ENCODE measurements around the gene KIF18B. TPM values are rescaled to one million over a fixed set of nuclear protein-coding genes. Genes with fewer than 3 reads are reported as not detected.
"Not testable (repeated sequence)": the region's sequence is repeated elsewhere in the genome, so short reads cannot be mapped to it uniquely, and the experiment has no call there.

The KIF18B gene
- polyA plus RNA-seq, 4 donors, result 10.5 to 12.3 (median 11.3) TPM

DNA sequence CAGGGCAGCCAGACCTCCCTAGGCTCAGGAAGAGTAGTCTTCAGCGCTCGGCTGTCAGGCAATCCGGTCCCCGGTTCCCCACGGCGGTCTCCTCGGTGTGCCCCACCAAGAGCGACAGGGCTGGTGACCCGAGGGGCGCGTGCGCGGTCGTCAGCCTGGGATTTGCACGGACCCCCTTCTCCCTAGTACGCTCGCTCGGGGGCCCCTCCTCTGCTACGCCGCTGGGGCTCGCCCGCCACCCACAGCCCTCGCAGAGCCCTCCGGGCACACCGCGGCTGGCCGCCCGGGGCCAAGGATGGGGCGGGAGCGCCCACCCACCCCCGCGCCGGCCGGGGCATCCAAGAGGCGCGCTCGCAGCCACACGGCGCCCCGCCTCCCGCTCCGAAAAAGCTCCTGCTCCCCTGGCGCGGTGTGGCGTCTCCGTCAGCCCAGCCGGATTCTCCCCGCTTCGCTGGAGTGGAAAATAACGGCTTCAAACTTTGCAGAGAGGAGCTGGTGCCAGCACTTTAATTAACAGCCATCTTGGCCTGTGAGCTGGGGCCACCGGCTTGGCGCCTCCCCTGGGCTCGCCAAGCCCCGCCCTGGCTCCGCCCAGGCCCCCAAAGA lies 22.7 kb upstream of the KIF18B start:
- DNase-seq (ENCODE audit: low read depth in 4 of 4, low spot score in 3 of 4), result no peak

DNA sequence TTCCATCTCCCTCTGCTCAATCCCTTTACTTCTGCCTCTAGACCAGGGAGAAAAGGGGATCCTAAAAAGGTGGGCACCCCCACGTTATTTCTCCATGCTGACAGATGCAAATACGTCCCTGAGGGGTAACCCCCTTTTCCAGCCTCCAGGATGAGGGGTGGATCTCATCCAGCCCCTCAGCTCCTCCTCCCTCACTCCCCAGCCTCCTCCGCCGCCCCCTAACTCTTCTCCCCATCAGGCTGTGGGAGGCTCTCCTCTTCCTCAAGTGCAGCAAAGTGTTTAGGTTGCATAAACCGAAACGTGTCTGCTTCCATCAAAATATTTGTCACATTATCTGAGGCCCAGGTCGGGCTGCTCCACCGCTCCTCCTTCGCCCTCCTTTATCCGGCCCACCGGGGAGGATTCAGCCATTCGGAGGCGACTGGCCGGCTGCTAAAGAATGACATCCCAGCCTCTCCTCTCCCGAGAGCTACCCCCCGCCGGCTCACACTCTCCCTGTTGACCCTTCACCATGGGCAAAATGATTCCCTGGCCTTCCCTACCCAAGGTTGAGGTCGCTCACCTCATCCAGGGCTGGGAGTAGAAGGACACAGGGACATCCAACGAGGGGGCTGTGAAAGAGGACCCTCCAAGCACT lies 21.7 kb upstream of the KIF18B start:
- DNase-seq (ENCODE audit: low read depth in 4 of 4, low spot score in 3 of 4), result no peak

DNA sequence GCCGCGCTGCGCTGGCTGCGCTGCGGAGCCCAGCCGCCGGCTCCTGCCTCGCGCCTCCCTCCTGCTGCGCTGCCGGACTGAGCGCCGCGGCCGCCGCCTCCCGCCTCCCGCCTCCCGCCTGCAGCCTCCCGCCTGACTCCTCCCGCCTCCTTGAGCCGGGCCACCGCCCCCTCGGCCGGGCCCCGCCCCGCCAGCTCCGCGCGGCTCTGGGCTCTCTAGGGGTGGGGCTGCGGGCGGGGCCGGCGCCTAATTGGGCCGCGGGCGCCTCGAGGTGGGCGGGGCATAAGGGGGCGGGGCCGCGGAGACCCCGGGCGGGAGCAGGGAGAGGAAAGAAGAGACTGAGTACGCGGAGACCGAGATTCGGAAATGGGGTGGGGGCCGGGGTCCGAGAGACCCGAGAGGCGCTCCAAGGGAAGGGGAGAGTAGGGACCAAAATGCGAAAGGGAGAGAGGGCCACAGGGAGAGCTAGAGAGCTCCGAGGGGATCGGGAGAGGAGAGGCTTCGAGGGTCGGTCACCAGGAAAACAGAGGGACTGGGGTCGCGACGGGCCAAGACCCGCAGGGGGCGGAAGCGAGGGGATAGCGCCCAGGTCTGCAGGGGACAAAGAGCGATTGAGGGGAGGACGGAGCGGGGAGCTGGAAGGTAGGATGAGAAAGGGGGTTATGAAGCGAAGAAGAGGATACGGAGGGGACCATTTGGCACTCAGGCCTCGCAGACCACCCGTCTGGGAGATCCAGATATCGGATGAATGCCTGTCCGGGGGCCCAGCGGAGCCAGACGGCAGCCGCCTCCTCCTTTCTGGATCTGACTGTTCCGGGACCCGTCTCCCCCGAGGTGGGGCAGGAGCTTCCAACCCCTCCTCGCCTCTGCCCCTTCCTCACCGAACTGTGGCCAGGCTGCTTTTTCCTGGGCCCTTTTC lies 20.9 kb upstream of the KIF18B start, which contains the start of gene C1QL1:
Gene C1QL1, minus strand, starts transcription at position 79 of the 919 bp plus-strand sequence. CDS start 255 bp downstream, outside the sequence.
- peak; percentile 80 to 88 (median 82) for DNase-seq (ENCODE audit: low read depth in 4 of 4, low spot score in 3 of 4)

DNA sequence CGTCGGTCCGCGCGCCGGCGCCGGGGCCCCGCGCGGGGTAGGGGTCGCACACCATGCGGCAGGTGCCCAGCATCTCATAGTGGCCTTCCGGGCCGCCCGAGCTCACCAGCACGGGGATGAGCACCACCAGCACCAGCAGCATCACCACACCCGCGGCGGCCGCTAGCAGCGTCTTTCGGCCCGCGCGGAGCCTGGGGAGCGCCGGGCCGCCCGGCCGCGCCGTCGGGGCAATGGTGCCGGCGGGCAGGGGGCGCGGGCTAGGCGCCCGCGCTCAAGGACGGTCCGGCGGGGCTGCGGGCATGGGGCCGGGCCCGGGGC lies 20.3 kb upstream of the KIF18B start:
- no peak for DNase-seq (ENCODE audit: low read depth in 4 of 4, low spot score in 3 of 4)

DNA sequence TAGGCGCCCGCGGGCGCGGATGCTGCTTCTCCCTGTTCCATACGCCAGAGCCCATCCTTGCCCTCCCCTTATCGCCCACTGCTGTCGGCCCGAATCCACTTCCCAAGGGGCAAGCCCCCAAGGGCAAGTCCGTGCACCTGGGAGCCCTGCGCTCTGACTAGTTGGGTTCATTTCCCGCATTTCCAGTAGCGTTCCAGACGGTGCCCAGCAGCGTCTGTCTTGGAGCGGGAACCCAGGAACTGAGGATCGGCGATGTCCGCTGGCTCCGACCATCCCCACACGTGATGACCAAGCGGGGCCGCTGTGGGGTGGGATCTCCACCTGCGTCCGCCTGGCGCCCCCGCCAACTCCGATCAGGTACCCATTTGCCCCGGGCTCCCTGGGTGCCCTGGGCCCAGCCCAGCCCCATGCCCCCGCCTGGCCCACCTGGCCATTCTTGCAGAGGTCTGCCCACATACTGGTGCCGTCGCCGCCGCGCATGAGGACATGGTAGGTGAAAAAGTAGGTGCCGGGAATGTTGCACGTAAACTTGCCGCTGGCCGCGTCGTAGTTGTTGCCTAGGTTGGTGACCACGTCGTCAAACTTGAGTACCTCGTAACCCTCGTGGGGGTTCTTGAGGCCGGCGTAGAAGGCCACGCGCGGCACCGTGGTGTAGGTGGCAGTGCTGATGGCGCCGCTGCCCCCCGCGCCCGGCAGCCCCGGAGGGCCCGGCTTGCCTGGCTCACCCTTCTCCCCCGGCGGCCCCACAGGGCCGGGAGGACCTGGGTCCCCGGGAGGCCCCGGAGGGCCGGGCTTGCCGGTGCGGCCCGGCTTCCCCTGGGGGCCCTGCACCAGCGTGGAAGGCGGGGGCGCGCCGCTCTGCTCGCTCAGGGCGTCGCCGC lies 19.7 kb upstream of the KIF18B start:
- no peak for DNase-seq (ENCODE audit: low read depth in 4 of 4, low spot score in 3 of 4)

DNA sequence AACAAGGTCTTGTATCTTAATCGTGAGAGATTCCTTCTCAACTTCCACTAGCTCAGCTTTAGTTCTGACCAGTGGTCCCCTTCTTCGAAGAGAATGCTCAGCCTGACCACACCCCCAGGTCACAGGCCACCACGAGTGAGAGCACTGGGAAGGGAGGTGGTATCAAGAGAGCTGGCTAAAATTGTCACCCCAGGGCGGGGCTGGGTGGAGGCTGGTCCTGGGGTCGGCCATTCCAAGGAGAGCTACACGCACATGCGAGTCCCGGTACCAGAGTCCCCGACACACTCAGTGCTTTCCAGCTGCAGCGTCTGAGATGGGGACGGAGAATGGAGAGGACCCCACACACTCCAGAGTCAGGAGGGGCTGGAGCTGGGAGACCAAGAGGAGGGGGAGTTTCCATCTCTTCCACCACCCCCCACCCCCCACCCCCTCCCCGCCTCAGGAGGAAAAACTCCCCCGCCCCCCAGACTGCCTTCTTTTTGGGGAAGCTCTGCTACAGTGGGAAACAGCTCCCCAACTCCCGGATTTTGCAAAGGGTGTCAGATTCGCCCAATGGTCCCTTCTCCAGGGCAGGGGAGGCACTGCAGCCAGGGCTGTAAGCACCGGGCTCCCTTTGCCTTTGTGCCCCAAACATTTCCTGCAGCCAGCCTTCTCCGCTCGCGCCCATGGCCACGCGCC lies 18.9 kb upstream of the KIF18B start:
- no peak for DNase-seq (ENCODE audit: low read depth in 4 of 4, low spot score in 3 of 4)

DNA sequence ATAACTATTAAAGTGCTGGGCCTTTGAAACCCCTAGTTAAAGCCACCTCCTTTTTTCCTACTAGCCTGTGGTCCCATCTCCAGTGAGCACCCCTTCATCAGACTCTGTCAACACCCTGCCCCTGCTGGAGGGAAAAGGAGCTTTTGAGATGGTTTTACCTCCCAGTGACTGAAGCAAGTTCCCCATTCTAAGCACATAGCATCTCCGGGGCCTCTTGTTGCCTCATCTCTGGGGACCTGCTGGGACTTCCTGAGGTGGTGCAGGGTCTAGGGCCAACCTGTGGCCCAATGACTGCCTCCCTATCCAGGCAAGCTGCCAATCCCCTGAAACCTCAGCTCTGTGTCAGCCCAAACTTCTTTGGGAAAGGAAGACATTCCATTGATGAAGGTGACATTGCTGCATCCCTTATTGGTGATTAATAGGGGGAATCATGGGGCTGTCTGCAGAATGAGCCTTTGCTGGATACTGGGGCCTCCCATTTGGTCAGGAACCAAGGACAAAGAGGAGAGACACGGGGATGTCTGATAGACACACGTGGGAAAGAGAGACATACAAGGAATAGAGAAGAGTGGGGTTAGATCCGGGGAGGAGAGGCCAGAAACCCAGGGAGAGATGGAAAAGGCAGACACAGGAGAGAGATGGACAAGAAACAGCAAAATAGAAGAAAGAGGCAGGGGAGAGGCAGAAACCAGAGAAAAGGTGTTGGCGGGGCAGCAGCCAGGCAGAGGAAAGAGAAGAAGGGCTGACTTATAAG lies 18.1 kb upstream of the KIF18B start:
- no peak for DNase-seq (ENCODE audit: low read depth in 4 of 4, low spot score in 3 of 4)

DNA sequence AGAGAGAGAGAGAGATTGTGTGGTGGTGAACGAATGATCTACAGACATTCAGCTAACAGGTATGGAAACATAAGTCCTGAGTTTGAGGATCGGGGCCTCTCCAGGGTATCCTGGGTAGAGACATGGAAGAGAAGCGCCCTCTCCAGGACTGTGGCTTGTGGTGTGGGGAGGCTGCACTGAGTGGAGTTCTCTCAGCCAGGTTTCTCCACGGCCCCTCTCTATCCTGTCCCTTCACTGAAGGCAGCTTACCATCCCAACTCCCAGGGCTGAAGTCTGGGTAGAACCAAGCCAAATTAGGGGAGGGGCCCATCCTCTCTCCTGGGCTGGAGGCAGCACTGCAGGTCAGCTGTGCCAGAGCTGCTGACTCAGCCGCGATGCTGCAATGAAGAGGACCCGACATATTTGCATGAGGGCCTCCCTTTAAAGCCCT lies 14.4 kb upstream of the KIF18B start:
- no peak for DNase-seq (ENCODE audit: low read depth in 4 of 4, low spot score in 3 of 4)

DNA sequence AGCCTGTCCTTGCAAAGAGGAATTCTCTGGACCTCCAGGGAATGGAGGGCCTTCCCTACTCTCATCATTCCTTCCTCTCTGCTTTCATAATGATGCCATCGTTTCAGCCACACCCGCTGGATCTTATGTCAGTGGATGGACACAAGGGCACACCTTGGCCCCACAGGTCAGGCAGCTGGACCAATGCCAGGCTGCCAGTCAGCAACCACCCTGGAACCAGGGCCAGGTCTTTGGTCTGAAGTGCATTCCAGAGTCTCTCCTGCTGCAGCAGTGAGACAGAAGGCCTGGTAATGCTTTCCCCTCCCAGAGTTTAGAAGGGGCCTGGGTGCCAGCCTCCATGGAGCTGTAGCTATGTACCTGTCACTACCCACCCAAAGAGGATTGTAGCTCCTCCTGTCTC lies 13.1 kb upstream of the KIF18B start:
- no peak for DNase-seq (ENCODE audit: low read depth in 4 of 4, low spot score in 3 of 4)

DNA sequence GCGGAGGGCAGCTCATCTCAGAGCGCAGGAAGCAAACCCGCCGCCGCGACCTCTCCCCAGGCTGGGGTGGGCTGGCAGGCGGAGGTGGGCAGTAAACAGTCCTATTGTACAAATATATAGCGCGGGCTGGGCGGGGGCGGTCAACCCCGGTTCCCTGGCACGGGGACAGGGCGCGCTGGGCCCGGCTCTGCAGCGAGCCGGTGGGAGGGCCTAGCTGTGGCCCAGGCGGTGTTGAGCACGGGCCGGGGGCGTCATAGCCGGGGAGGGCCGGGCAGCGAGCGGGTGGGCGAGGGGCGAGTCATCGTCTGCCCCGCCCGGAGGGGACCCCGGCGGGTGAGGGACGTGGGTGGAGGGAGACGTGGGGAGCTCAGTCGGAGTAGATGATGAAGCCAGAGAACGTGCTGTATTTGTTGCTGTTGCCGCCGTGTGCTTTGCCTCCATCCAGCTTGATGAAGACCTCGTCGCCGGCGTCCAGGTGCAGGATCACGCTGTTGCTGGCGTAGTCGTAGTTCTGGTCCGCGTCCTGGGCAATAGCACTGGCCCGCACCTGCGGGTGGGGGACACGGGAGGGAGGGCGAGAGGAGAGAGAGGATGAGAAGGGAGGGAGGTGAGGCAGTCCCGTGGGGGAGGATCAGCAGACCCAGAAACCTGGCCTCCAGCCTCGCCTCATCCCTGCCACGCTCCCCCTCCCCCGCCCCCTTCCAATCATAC lies 12.4 kb upstream of the KIF18B start:
- DNase-seq (ENCODE audit: low read depth in 4 of 4, low spot score in 3 of 4), result no peak

DNA sequence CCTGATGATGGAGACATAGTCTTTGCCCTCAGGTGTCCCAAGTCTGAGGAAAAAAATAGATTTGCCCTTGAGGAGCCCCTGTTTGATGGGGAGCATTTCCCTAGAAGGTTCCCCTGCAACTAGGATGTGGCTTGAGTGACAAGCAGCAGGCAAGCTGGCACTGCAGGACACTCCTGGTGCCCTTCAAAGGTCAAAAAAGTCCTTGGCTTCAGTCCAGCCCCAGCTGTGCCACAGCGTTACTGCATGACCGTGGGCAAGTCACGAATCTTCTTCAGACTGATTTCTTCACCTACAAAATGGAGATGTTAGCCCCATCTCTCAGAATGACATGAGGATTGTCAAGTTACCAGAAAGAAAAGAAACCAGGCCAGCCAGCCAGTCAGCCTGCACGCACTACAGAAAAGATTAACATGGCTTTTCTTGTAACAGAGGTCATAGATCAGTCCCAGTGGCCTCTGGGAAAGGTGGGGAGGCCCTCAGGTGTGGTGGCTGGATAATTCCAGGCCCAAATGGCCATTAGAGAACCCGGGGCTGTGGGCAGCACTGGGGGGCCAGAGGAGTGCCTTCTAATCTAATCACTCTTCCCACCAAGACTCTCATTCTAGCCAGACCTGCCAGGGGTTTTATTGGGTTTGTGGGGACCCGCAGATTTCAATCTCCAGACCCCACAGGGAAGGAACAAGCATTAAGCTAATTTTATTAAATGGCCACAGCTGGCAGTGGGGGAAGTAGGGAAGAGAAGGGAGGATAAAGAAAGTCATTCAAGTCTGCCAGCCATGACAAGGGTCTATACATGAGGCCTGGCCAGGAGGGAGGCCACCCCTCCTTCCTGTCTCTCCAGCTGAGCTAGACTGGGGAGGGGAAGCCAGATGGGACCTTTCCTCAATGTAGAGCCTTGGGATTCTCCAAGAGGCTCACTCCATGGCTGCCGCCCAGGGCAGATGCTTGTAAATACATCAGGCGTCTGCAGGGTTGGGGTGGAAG lies 9.7 kb upstream of the KIF18B start:
- no peak for DNase-seq (ENCODE audit: low read depth in 4 of 4, low spot score in 3 of 4)

DNA sequence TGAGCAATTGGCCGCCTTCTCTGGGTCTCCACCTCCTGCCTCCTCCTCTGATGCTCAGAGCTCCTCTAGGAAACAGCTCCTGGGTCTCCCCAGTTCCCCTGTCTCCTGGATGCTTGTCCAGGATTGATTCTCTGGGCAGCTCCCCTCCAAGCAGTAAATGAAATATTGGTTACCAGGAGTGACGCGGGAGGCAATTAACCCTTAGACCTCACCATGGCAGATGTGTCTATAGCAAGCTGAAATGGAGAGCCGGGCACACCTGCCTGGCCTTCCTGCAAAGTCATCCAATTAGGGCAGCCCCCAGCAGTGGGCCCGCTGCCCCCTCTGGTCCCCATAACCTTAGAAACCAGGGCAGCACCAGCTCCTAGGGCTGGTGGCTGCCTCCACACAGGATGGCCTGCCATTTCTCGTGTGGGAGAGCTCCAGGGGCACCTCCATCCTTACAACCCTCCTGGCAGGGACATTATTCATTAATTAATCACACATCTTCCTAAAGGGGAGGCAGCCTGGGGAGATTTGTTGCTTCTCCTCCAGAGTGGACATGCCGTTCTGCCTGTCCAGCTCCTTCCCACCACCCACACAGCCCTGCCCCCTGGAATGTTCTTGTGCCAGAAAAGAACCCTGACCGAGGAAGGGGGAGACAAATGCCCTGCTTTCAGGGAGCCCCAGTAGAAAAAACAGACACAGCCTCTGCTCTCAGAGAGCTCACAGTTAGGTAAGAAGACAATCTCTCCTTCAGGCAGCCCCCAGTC lies 8.3 kb upstream of the KIF18B start:
- DNase-seq (ENCODE audit: low read depth in 4 of 4, low spot score in 3 of 4), result no peak

DNA sequence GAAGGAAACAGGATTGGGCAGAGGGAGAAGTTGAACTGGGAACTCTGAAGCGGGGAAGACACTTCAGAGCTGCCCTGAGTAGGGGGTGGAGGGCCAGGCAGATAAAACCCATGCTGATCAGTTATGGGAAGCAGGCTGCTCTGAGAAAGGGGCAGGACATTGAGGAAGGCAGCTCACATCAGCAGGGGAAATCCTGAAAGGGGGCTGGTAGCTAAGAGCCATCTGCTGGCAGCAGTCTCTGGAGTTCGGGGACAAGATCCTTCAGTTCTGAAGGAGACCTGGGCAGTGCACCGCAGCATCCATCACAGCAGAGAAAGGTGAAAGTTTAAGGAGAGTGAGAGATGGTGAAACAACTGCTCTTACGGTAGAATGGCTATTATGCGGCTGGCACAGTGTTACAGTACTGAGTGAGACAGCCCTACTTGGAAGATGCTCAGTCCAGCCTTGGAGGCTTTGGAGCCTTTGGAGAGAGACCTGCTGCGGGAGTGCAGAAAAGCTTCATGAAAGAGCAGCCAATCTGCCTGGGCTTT lies 5.4 kb upstream of the KIF18B start:
- DNase-seq (ENCODE audit: low read depth in 4 of 4, low spot score in 3 of 4), result no peak

DNA sequence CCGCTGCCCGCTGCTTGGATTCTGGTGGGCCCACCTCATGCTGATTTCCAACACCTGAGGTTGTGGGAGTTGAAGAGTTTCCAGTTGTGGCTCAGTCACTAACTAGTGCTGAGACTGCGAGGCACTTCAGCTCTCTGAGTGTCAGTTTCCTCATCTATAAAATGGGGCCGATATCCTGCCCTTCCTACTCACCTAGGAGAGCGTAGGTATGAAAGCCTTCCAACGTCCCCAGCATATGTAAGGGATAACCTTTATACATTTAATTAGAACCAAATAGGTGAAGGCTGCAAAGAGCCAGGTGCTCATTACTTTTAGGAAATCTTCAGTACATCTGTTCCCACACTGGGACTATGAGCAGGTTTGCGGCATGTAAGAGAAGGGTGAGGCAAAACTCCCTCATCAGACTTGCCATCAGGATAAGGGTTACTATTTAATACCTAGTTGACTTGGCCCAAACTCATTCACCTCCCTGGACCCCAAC lies 782 bp upstream of the KIF18B start:
- DNase-seq (ENCODE audit: low read depth in 4 of 4, low spot score in 3 of 4), result no peak

DNA sequence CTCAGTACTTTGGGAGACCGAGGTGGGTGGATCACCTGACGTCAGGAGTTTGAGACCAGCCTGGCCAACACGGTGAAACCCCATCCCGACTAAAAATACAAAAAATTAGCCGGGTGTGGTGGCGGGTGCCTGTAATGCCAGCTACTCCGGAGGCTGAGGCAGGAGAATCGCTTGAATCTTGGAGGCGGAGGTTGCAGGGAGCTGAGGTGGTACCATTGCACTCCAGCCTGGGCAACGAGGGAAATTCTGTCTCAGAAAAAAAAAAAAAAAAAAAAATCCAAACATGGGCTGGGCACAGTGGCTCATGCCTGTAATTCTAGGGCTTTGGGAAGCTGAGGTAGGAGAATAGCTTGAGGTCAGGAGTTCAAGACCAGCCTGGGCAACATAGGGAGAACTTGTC lies 1.9 kb downstream of the KIF18B start:
- not testable (repeated sequence) for DNase-seq (ENCODE audit: low read depth in 4 of 4, low spot score in 3 of 4)

DNA sequence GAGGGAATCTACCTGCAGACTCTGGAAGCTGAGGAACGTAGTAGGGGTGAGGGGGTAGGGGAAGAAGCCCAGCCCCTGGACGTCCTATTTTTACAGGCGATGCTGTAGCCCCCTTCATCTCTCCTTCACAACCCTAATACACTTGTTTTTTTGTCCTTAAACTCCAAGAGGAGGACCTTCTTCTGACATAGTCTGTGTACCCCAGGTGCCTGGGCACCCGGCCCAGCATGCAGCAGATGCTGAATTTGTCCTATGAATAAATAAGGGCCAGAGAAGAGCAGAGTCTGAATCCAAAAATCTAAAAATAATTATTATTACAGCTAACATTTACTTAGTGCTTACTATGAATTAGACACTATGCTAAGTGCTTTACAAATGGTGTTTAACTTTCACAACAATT lies 5.1 kb downstream of the KIF18B start:
- DNase-seq (ENCODE audit: low read depth in 4 of 4, low spot score in 3 of 4), result no peak
